ENCODE results near the gene FEM1A. TPM values are rescaled to one million over a fixed set of nuclear protein-coding genes. Genes with fewer than 3 reads are reported as not detected.
"Not testable (repeated sequence)": the region's sequence is repeated elsewhere in the genome, so short reads cannot be mapped to it uniquely, and the experiment has no call there.

Gene FEM1A
- total and polyA plus RNA-seq, 11 donors: 28.4 to 94.0 (median 40.5) TPM

DNA sequence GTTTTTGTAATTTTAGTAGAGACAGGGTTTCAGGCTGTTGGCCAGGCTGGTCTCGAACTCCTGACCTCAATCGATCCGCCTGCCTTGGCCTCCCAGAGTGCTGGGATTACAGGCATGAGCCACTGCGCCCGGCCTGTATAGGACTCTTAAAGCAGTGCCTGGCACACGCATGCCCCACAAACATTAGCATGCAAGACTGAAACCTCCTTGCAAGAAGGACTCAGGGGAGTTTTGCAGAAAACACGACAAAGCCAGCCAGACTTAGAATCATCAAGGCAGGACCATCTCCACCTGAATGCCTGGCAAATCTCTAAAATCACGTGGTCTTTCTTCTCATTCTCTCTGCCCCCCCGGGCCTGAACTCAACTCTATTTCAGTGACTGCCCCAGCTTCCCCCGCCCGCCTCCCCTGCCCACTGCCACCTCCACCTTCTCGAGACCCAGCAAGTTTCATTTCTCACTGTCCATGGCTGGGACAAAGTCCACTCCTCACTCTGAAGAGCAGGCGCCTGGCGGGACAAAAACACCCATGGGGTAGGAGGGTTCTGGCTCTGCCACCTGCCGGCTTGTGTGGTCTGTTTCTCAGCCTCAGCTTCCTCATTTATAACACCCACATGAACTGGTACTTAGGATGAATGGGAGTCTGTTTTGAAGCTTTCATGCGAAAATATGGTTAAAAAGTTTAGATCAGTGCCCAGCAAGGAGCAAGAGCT is 37.6 kb downstream of the FEM1A start:
- Histone ChIP-seq H3K9me3 (no peaks in the 10 kb centered on the region), H3K4me1 (peaks cover 0 to 28% (median 13%) of the 10 kb centered on the region in 12 donors), H3K27me3 (no peaks in the 10 kb centered on the region), H3K36me3 (peaks cover 0 to 7% (median 0%) of the 10 kb centered on the region in 9 donors), H3K4me3 (peak overlapping the region in 1 of 12 donors; percentile 96), H3K27ac (no peak overlapping the region)
- no peak for TF ChIP-seq POLR2A (IDR thresholded peaks at IDR 0.05)
- TF ChIP-seq, protein P1, sequence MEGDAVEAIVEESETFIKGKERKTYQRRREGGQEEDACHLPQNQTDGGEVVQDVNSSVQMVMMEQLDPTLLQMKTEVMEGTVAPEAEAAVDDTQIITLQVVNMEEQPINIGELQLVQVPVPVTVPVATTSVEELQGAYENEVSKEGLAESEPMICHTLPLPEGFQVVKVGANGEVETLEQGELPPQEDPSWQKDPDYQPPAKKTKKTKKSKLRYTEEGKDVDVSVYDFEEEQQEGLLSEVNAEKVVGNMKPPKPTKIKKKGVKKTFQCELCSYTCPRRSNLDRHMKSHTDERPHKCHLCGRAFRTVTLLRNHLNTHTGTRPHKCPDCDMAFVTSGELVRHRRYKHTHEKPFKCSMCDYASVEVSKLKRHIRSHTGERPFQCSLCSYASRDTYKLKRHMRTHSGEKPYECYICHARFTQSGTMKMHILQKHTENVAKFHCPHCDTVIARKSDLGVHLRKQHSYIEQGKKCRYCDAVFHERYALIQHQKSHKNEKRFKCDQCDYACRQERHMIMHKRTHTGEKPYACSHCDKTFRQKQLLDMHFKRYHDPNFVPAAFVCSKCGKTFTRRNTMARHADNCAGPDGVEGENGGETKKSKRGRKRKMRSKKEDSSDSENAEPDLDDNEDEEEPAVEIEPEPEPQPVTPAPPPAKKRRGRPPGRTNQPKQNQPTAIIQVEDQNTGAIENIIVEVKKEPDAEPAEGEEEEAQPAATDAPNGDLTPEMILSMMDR (IDR thresholded peaks at IDR 0.05): no peak
- DNase-seq: no peak
- 69 to 76% (median 72%) methylated on average over 16 of the region's 16 CpGs for WGBS, 4 donors
- intact Hi-C loops (cut with DNase I): no loop called here
- ATAC-seq: no peak

DNA sequence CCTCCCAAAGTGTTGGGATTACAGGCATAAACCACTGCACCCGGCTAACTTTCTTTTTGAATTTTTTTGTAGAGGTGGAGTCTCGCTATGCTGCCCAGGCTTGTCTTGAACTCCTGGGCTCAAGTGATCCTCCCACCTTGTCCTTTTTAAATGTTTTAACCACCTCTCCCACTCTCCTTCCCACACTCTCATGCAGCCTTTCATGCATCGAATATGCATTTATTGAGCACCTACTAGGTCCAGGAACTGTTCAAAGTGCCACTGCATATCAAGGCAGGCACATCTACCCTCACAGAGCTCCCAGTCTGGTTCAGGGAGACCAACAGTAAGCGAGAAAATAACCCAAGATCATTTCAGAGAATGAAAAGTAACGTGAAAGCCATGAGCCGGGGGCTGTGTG is 38.8 kb downstream of the FEM1A start:
- Histone ChIP-seq H3K4me1 (peaks cover 0 to 28% (median 13%) of the 10 kb centered on the region in 12 donors), H3K27ac (peak overlapping the region in 9 of 12 donors; percentile 85 to 99 (median 95)), H3K36me3 (peaks cover 0 to 2% (median 0%) of the 10 kb centered on the region in 9 donors), H3K4me3 (peak overlapping the region in 10 of 12 donors; percentile 87 to 99 (median 98)), H3K9me3 (no peaks in the 10 kb centered on the region), H3K27me3 (no peaks in the 10 kb centered on the region)
- ATAC-seq: no peak
- TF ChIP-seq, protein P1 (IDR thresholded peaks at IDR 0.05): no peak
- no peak for TF ChIP-seq POLR2A (IDR thresholded peaks at IDR 0.05)
- 89 to 96% (median 93%) methylated on average over 6 of the region's 6 CpGs for WGBS, 4 donors
- DNase-seq: no peak
- intact Hi-C loops (cut with DNase I): loop anchor here in 1 of 10 donors (2.0 kb wide), 1 partner anchor 14 kb away; no protein-coding TSS in a partner anchor

DNA sequence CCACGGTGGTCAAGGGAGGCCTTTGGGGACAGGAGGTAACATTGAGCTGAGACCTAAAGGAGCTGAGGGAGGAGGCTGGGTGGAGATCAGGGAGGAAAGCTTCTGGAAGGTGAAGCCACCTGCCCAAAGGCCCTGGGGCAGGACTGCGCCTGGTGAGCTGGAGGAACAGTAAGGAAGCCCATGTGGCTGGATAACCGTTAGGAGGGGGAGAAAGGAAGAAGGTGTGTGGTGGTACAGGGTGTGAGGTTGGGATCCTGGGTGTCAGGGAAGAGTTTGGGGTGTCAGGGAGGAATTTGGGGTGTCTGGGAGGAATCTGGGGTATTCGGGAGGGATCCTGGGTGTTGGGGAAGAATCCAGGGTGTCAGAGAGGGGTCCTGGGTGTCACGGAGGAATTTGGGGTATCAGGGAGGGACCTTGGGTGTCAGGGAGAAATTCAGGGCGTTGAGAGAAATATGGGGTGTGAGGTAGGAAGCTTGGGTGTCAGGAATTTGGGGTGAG is 39.3 kb downstream of the FEM1A start:
- 60 to 84% (median 73%) methylated on average over 6 of the region's 6 CpGs for WGBS, 4 donors
- Histone ChIP-seq H3K4me1 (peaks cover 0 to 28% (median 13%) of the 10 kb centered on the region in 12 donors), H3K4me3 (peak overlapping the region; percentile 74 to 99 (median 96)), H3K27me3 (no peaks in the 10 kb centered on the region), H3K9me3 (no peaks in the 10 kb centered on the region), H3K36me3 (no peaks in the 10 kb centered on the region), H3K27ac (peak overlapping the region; percentile 85 to 99 (median 94))
- intact Hi-C loops (cut with DNase I): loop anchor here in 1 of 10 donors (2.0 kb wide), 1 partner anchor 14 kb away; no protein-coding TSS in a partner anchor
- no peak for TF ChIP-seq POLR2A (IDR thresholded peaks at IDR 0.05)
- TF ChIP-seq, protein P1 (IDR thresholded peaks at IDR 0.05): no peak
- ATAC-seq: peak in 2 of 4 donors; percentile 8 to 19
- DNase-seq: no peak

DNA sequence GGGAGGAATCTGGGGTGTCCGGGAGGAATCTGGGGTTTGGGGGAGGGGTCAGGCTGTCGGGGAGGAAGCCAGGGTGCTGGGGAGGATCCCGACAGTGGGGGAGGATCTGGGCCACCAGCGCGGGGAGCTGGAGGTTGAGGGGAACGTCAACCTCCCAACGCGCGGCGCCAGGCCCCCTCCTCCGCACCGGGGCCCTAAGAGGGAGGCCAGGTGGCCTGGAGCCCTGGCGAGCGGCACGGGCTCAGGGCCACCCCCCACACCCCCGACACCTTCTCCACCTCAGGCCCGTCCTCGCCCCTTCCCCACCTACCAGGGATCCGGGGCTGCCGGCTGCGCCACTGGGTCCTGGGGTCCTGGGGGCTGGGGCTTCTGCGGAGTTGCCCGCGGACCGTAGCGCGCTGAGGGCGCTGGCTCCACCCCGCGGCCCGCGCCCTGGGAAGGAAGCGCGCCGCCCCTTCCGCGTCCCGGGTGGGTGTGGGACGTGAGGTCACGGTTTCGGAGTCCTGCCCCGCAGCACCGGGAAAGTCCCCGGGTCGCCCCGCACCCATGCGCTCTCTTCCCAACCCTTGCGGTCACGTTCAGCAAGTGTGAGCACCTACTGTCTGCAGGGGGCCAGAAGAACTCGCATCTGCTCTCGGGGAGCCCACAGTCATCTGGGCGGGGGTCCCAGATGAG is 39.9 kb downstream of the FEM1A start, which contains the start of gene TICAM1:
TICAM1 (minus strand) TSS at position 409 of the 675 bp plus-strand sequence. CDS start 13,335 bp downstream, outside the sequence.
- intact Hi-C loops (cut with DNase I): loop anchor here in 1 of 10 donors (2.0 kb wide), 1 partner anchor 15 kb away; no protein-coding TSS in a partner anchor
- H3K4me3 ChIP-seq: peak within 1 kb of the TSS; percentile 74 to 99 (median 96)
- TF ChIP-seq, protein P1 (IDR thresholded peaks at IDR 0.05): peak in 3 of 12 donors; percentile 6 to 25 (median 12)
- peak in 1 of 2 donors; percentile 82 for TF ChIP-seq POLR2A (IDR thresholded peaks at IDR 0.05)

DNA sequence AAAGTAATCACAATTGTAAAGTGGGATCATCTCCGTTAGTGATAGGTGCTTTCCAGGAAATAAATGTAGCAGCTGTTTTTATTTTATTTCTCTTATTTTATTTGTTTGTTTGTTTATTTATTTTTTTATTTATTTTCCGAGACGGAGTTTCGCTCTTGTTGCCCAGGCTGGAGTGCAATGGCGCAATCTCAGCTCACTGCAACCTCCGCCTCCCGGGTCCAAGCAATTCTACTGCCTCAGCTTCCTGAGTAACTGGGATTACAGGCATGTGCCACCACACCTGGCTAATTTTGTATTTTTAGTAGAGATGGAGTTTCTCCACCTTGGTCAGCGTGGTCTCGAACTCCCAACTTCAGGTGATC is 40.4 kb downstream of the FEM1A start:
- intact Hi-C loops (cut with DNase I): loop anchor here in 1 of 10 donors (2.0 kb wide), 1 partner anchor 15 kb away; no protein-coding TSS in a partner anchor
- ATAC-seq: not testable (repeated sequence)
- 37 to 44% (median 41%) methylated on average over 9 of the region's 9 CpGs for WGBS, 4 donors

More for the DNA sequence above, 39.9 kb downstream of the FEM1A start, which contains the start of gene TICAM1:
- ATAC-seq (peak; percentile 78 to 99 (median 97)), DNase-seq (peak; percentile 81 to 89 (median 84))
- Histone ChIP-seq H3K9me3 (no peaks in the 10 kb centered on the region), H3K27me3 (no peaks in the 10 kb centered on the region), H3K36me3 (no peaks in the 10 kb centered on the region), H3K27ac (peak within 1 kb of the TSS; percentile 85 to 99 (median 94)), H3K4me1 (peaks cover 0 to 28% (median 13%) of the 10 kb centered on the region in 12 donors)
- WGBS, 4 donors: 1 to 2% (median 1%) methylated on average over 36 to 52 of the region's 52 CpGs

More for the DNA sequence above, 40.4 kb downstream of the FEM1A start:
- not testable (repeated sequence) for H3K9me3 ChIP-seq, H3K36me3 ChIP-seq, H3K27me3 ChIP-seq, DNase-seq
- H3K4me3 ChIP-seq: peak overlapping the region; percentile 74 to 99 (median 96)
- H3K27ac ChIP-seq: peak overlapping the region; percentile 85 to 99 (median 94)
- peaks cover 0 to 28% (median 13%) of the 10 kb centered on the region in 12 donors for H3K4me1 ChIP-seq

Data from heart left ventricle (tissue), 16 donors.